GM20000 (cell line): ENCODE data around the gene PANK1.

Experiments used
- DNase-seq: peaks from one replicate; pipeline ENCODE4 v3.0.0; 2012; ENCODE audit warnings: low spot score
- TF ChIP-seq, protein P1 (sequence below): IDR thresholded peaks from 2 replicates; pipeline ENCODE4 v1.5.1; 2012; ENCODE audit warnings: mild to moderate bottlenecking, control low read depth; ENCODE audit errors: extremely low read depth, missing control alignments

Gene PANK1

DNA sequence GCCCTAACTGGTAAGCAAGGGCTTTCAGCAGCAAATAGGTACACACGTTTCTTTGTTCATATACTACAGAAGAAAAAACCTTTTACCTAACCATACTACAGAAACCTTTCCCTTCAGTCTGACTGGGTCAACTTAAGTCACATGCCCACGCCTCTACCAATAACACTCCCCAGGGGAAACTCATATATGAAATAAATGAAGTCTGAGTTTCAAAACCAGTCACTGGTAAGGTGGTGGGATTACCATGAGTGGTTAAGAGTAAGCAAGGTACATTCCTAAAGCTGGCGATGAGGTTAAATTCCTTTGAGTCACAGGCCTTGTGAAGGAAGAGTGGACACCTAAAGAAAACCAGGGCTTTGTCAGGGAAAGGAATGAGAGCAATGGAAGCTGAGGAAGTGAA, 34.9 kb upstream of the PANK1 start:
- TF ChIP-seq, protein P1, sequence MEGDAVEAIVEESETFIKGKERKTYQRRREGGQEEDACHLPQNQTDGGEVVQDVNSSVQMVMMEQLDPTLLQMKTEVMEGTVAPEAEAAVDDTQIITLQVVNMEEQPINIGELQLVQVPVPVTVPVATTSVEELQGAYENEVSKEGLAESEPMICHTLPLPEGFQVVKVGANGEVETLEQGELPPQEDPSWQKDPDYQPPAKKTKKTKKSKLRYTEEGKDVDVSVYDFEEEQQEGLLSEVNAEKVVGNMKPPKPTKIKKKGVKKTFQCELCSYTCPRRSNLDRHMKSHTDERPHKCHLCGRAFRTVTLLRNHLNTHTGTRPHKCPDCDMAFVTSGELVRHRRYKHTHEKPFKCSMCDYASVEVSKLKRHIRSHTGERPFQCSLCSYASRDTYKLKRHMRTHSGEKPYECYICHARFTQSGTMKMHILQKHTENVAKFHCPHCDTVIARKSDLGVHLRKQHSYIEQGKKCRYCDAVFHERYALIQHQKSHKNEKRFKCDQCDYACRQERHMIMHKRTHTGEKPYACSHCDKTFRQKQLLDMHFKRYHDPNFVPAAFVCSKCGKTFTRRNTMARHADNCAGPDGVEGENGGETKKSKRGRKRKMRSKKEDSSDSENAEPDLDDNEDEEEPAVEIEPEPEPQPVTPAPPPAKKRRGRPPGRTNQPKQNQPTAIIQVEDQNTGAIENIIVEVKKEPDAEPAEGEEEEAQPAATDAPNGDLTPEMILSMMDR = no peak
- DNase-seq = no peak

DNA sequence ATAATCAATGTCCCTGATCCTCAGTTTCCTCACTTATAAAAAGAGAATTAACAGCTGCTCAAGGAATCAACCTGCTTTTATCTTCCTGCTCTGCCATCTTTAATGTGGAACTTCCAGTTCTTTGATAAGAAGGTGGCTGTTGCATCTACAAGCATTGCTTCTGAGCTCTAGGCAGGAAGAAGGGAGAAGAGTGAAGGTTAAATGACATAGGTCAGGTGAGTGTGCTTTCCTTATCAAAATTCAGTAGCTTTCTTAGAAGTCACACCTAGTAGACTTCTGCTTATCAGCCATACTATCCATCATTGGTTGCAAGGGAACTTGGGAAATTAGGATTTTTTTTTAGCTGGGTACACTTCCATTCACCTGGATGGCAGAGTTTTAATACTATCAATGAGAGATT, 32.3 kb upstream of the PANK1 start:
- TF ChIP-seq, protein P1 = no peak
- DNase-seq = no peak

DNA sequence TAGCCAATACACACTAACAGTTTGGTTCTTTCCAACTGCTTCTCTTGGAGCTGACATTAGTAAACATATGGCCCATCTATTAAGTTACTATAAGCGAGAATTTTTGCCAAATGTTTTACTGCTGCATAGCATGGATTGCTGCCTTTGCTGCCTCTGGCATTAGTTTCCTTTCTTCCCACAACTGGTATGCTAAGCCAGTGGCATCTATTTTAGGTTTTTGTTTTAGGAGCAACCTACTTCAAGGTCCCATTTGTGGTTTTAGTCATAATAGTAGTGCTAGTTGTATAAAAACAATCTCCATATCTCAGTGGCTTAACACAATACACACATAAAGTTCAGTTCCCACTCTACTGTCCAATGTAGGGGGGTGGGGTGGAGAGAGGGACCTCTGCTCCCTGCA, 25.9 kb upstream of the PANK1 start:
- TF ChIP-seq, protein P1 = no peak
- no peak for DNase-seq

DNA sequence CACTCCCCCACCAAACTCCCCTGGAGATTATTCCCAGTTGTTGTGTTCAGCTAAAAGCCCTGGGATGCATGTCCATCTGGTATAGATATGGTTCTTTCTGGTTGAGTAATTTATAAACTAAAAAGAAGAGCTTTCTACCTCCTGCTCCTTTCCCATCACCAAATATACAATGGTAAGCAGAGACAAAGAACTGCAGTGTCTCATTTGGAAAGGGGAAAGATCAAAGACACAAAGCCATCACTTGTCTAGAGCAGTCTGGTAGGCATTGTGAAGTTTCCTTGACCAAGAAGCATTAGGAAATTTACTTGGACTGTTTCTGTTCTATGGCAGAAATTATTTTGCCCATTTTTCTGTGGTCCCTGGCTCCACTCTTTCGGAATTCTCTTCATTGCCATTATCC, 24.9 kb upstream of the PANK1 start:
- no peak for DNase-seq
- TF ChIP-seq, protein P1 = no peak

DNA sequence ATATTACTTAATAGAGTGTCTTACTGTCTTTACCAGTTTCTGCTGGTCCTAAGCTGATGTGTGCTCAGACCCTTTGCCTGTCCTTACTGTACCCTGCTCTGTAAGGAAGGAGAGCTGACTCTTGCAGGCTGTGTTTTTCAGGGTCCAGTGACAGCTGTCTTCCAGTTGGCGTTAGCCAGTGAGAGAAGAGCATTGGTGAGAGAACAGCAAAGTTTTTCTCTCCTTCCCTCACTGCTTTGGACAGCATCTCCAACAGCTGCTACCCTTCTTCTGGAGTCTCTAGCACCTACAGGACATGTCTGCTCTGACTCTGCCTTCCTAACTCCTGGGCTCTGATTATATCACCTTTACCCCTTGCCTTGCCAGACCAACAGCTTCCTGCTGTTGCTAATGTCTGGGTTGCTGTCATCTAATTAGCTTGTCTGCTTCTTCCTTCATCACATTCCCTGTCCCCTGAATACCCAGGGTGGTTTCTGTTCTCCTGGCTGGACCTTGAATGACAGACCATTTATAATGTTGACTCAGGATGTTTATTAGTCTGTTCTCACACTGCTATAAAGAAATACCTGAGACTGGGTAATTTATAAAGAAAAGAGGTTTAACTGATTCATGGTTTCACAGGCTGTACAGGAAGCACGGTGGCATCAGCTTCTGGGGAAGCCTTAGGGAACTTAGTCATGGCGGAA, 23.5 kb upstream of the PANK1 start:
- DNase-seq = no peak
- TF ChIP-seq, protein P1 = no peak

DNA sequence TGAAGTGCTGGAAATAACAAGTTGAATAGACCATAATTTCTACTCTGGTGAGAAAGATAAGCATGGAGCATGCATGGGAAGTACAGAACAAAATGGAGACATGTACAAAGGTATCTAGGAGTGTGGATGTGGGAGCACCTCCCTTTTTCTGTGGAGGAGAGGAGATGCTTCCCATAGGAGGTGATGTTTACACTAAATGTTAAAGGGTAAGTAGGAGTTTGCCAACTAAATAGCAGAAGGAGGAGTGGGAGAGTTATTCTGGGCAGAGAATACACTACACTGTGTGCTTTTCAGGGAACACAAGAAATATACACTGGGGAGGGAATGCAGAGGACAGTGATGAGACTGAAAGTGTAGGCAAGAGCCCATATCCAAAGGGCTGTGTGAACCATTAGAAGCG, 21.1 kb upstream of the PANK1 start:
- TF ChIP-seq, protein P1 = no peak
- DNase-seq = no peak

DNA sequence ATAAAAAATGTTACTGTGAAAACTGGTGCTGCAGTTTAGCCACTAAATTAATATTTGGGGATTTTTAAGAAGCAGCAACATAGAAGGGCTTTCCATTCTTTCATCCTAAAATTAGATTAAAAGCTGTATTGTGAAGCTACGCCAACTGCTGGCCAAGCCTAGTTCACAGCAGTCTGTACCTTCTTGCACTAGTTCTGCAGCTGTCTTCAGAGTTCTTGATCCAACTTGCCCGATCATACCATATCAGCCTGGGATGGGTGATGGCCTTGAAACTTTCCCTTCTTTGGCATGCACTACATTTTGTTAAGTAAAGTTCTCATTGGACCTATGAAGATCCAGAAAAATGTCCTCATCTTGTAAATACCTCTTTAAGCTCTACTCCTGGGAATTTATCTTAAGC, 20.3 kb upstream of the PANK1 start:
- TF ChIP-seq, protein P1 = no peak
- no peak for DNase-seq
